Psoas muscle (tissue), 8 donors: ENCODE measurements around the gene GDI2. TPM values are rescaled to one million over a fixed set of nuclear protein-coding genes. Genes with fewer than 3 reads are reported as not detected.
A peak's percentile ranks its signal among the peaks of the same experiment; 100 is the strongest.

ENCODE experiments used
- ATAC-seq, 4 donors: fragments of 200-7000 bp; cut with Tn5 transposase; one replicate each; pipeline ENCODE4 v1.9.1; 2020; ENCODE audit warnings: moderate library complexity in 3 of 4, mild to moderate bottlenecking in 2 of 4
- DNase-seq, 2 donors: peaks; one replicate each; pipeline ENCODE4 v3.0.0-alpha.2; 2020
- H3K27ac ChIP-seq: fragments of 200-600 bp; one replicate; pipeline ENCODE4 v1.8.0; 2022
- H3K27me3 ChIP-seq, 3 donors: fragments of 200-600 bp in 1 of 3; one replicate each; pipeline versions ENCODE4 v1.6.1 to v1.8.0; 2013 to 2022; ENCODE audit warnings: low read length in 2 of 3, mild to moderate bottlenecking in 2 of 3, moderate library complexity in 1 of 3; ENCODE audit not compliant: insufficient read depth in 3 of 3
- H3K36me3 ChIP-seq, 2 donors: fragments of 200-600 bp in 1 of 2; one replicate each; pipeline versions ENCODE4 v1.6.1 to v1.8.0; 2013 to 2022; ENCODE audit warnings: low read depth in 1 of 2, mild to moderate bottlenecking in 1 of 2, moderate library complexity in 1 of 2; ENCODE audit not compliant: insufficient read depth in 1 of 2
- H3K4me1 ChIP-seq: fragments of 200-600 bp; one replicate; pipeline ENCODE4 v1.8.0; 2022
- H3K4me3 ChIP-seq: fragments of 200-600 bp; one replicate; pipeline ENCODE4 v1.8.0; 2022; ENCODE audit warnings: mild to moderate bottlenecking
- H3K9me3 ChIP-seq: fragments of 200-600 bp; one replicate; pipeline ENCODE4 v1.8.0; 2022
- WGBS, 3 donors: extraction: QIAGEN DNeasy Blood & Tissue Kit; methylation state at CpG; one replicate each; pipeline versions ENCODE4 v1.1.6 to v1.1.7; 2013; 5-methylcytosine and 5-hydroxymethylcytosine counted together
- intact Hi-C, 2 donors: fragments of 100-400 bp; cut with DNase I; formaldehyde crosslinking; loops; one replicate each; pipeline versions ENCODE4 v1.11.0 to v1.14.2; 2022
- polyA plus RNA-seq, 3 donors: library from polyadenylated mRNA; stranded (reverse); fragments of 200-250 nt; gene quantifications; one replicate each; pipeline ENCODE4 v1.2.3, GENCODE V29; 2013
- total RNA-seq, 4 donors: library from RNA; stranded (reverse); fragmentation: NEBNext Ultra II Directional in 2 of 4; extraction: Animal tissue kit (Norgen Biotek cat#: 25700) in 2 of 4; gene quantifications; one replicate each; pipeline versions ENCODE4 v1.2.1 to v1.2.4, GENCODE V29; 2021 to 2023
- TF ChIP-seq, protein P1 (sequence below): fragments of 200-600 bp; IDR thresholded peaks from one replicate; pipeline ENCODE4 v1.8.0; 2022; ENCODE audit warnings: antibody characterized with exemption
- donor health status: healthy with polysubstance abuse.
- donor health status: DM: no; HTN: no; CAD: no; lungs with moderate emphysema.
- donor health status: Bipolar disorder and iron deficiency.
- donor health status: healthy.
- donor health status: DM: yes; HTN: yes; CAD: no.
- donor health status: DM: no; HTN: no; CAD: no.
- donor health status: DM: no; HTN: no; CAD: no.
- donor health status: DM: yes; HTN: yes; CAD: no.

GDI2 gene
- total and polyA plus RNA-seq, 7 donors, result 79.6 to 152 (median 116) TPM

DNA sequence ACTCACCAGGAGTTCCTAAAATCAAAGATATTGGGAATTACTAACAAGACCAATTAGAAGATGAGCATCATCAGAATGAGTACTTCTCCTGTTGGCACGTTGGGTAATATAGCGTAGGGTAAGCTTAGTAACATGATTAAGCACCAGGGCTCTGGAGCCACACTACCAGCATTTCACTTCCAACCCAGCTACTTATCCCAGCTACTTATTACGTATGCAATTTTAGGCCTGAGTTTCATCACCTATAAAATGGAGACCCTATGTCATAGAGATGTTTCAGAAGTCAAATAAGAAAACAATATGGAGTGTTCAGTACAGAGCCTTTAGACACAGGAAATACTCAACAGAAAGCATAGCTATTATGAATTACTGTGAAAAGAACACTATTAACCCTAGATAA, 19.0 kb downstream of the GDI2 start:
- intact Hi-C loops, result no loop called here
- Histone ChIP-seq H3K9me3 (no peaks in the 10 kb centered on the region), H3K27me3 (no peaks in the 10 kb centered on the region), H3K4me1 (no peaks in the 10 kb centered on the region), H3K4me3 (no peak overlapping the region), H3K27ac (no peak overlapping the region), H3K36me3 (peaks cover 7 to 99% of the 10 kb centered on the region in 2 donors)
- 91 to 96% (median 92%) methylated on average over 3 of the region's 3 CpGs for WGBS, 3 donors
- TF ChIP-seq, protein P1, sequence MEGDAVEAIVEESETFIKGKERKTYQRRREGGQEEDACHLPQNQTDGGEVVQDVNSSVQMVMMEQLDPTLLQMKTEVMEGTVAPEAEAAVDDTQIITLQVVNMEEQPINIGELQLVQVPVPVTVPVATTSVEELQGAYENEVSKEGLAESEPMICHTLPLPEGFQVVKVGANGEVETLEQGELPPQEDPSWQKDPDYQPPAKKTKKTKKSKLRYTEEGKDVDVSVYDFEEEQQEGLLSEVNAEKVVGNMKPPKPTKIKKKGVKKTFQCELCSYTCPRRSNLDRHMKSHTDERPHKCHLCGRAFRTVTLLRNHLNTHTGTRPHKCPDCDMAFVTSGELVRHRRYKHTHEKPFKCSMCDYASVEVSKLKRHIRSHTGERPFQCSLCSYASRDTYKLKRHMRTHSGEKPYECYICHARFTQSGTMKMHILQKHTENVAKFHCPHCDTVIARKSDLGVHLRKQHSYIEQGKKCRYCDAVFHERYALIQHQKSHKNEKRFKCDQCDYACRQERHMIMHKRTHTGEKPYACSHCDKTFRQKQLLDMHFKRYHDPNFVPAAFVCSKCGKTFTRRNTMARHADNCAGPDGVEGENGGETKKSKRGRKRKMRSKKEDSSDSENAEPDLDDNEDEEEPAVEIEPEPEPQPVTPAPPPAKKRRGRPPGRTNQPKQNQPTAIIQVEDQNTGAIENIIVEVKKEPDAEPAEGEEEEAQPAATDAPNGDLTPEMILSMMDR, result no peak
- DNase-seq (no peak), ATAC-seq (peak in 2 of 4 donors; percentile 46 to 65)

DNA sequence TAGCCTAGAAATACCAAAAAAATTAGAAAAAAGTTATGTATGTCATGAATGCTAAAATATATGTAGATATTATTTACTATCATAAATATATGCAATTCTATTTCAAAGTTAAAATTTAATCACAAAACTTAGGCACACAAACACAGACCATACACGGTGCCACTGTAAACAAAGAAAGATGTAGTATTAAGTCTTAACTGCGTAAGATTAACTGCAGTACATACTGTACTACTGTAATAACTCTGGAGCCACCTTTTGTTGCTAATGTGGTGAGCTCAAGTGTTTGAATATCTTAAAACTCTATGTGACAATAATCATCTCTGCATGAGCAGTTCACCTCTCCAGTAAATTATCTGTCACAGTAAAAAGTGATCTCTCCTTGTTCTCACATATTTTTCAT, 23.6 kb downstream of the GDI2 start:
- WGBS, 3 donors, result 89 to 92% (median 91%) methylated on average over 2 of the region's 2 CpGs
- intact Hi-C loops, result no loop called here
- ATAC-seq, result no peak

DNA sequence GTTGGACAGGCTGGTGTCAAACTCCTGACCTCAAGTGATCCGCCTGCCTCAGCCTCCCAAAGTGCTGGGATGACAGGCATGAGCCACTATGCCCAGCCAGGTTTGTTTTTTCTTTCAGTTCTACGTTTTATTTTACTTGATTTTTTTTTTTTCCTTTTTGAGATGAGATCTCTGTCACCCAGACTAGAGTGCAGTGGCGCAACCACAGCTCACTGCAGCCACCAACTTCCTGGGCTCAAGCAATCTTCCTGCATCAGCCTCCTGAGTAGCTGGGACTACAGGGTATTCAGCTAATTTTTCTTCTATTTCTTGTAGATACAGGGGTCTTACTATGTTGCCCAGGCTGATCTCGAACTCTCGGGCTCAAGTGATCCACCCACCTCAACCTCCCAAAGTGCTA, 24.3 kb downstream of the GDI2 start:
- peaks cover 16 to 97% of the 10 kb centered on the region in 2 donors for H3K36me3 ChIP-seq

More for the DNA sequence above, 23.6 kb downstream of the GDI2 start:
- TF ChIP-seq, protein P1, result no peak
- H3K27ac ChIP-seq, result no peak overlapping the region
- peaks cover 11 to 96% of the 10 kb centered on the region in 2 donors for H3K36me3 ChIP-seq
- no peaks in the 10 kb centered on the region for H3K9me3 ChIP-seq
- no peak for DNase-seq
- no peak overlapping the region for H3K4me3 ChIP-seq
- peaks cover 11% of the 10 kb centered on the region for H3K4me1 ChIP-seq
- no peaks in the 10 kb centered on the region for H3K27me3 ChIP-seq

DNA sequence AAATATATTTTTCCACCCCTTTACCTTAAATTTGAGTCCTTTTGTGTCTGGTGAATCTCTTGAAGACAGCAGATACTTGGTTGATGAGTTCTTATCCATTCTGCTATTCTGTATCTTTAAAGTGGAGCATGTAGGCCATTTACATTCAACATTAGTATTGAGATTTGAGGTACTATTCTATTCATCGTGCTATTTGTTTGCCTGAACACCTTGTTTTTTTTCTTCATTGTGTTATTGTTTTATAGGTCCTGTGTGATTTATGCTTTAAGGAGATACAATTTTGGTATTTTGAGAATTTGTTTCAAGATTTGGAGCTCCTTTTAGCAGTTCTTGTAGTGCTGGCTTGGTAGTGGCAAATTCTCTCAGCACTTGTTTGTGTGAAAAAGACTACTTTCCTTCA, 29.9 kb downstream of the GDI2 start:
- H3K4me1 ChIP-seq, result peaks cover 13% of the 10 kb centered on the region
- TF ChIP-seq, protein P1, result no peak
- no peaks in the 10 kb centered on the region for H3K27me3 ChIP-seq
- 98 to 100% (median 99%) methylated on average over 1 of the region's 1 CpG for WGBS, 3 donors
- no peak overlapping the region for H3K4me3 ChIP-seq
- intact Hi-C loops, result no loop called here
- DNase-seq, result no peak
- no peaks in the 10 kb centered on the region for H3K9me3 ChIP-seq
- ATAC-seq, result no peak
- peaks cover 8 to 84% of the 10 kb centered on the region in 2 donors for H3K36me3 ChIP-seq
- H3K27ac ChIP-seq, result no peak overlapping the region

More for the DNA sequence above, 24.3 kb downstream of the GDI2 start:
- ATAC-seq, result no peak
- no peak overlapping the region for H3K4me3 ChIP-seq
- DNase-seq, result no peak
- WGBS, 3 donors, result 86 to 88% (median 87%) methylated on average over 5 of the region's 5 CpGs
- peaks cover 11% of the 10 kb centered on the region for H3K4me1 ChIP-seq
- TF ChIP-seq, protein P1, result no peak
- intact Hi-C loops, result no loop called here
- no peaks in the 10 kb centered on the region for H3K9me3 ChIP-seq
- no peak overlapping the region for H3K27ac ChIP-seq
- no peaks in the 10 kb centered on the region for H3K27me3 ChIP-seq

DNA sequence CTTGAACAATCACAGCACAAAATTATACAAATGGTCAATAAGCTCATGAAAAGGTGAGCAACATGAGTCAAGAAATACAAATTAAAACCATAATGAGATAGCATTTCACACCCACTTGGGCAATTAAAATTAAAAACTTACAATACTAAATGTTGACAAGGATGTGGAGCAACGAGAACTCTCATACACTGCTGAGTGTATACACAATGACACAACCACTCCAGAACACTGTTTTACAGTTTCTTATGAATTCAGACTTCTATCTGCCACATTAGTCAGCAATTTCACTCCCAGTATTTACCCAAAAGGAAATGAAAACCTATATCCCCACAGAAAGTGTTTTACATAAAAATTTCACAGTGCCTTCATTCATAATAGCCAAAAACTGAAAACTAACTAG, 31.1 kb downstream of the GDI2 start:
- Histone ChIP-seq H3K27me3 (no peaks in the 10 kb centered on the region), H3K27ac (no peak overlapping the region), H3K4me1 (peaks cover 8% of the 10 kb centered on the region), H3K9me3 (no peaks in the 10 kb centered on the region), H3K36me3 (peaks cover 8 to 74% of the 10 kb centered on the region in 2 donors), H3K4me3 (no peak overlapping the region)
- DNase-seq (no peak), ATAC-seq (no peak)
- 97 to 100% (median 100%) methylated on average over 1 of the region's 1 CpG for WGBS, 3 donors
- TF ChIP-seq, protein P1, result no peak
- intact Hi-C loops, result no loop called here
